ENCODE results near the gene SPTBN1. TPM values are rescaled to one million over a fixed set of nuclear protein-coding genes. Genes with fewer than 3 reads are reported as not detected.

The SPTBN1 gene
- 391 TPM for total RNA-seq
- long read RNA-seq, full-length matches to known transcripts, result 15 of 231 reads
- long read RNA-seq, partial matches to known transcripts, result 187 of 231 reads
- long read RNA-seq, other reads (novel, unspliced or antisense), result 29 of 231 reads

- intact Hi-C loops (cut with DNase I), result loop anchor here (5.0 to 10.0 kb wide), 2 partner anchors 113 to 179 kb away; no protein-coding TSS in a partner anchor
Observed at GRCh38 chr2:54455563-54456361, at the start of gene SPTBN1. Gene SPTBN1 (plus strand): TSS chr2:54456327. CDS start chr2:54526419, 70,092 bp downstream.

GRCh38 chr2:54407693-54408092 is 48.4 kb upstream of the SPTBN1 start:
- DNase-seq, result no peak
- intact Hi-C loops (cut with DNase I), result no loop called here
- no peak for ATAC-seq (ENCODE audit: poor library complexity)

More at GRCh38 chr2:54455563-54456361, at the start of gene SPTBN1:
- ATAC-seq (ENCODE audit: poor library complexity), result peak; percentile 92
- peak; percentile 94 for DNase-seq

- ATAC-seq (ENCODE audit: poor library complexity) (no peak), DNase-seq (no peak)
- intact Hi-C loops (cut with DNase I), result no loop called here
Observed at GRCh38 chr2:54408288-54408687, 47.8 kb upstream of the SPTBN1 start.

GRCh38 chr2:54409752-54410151 is 46.4 kb upstream of the SPTBN1 start:
- intact Hi-C loops (cut with DNase I), result no loop called here
- DNase-seq (no peak), ATAC-seq (ENCODE audit: poor library complexity) (no peak)

- DNase-seq, result no peak
- intact Hi-C loops (cut with DNase I), result no loop called here
- ATAC-seq (ENCODE audit: poor library complexity), result no peak
Observed at GRCh38 chr2:54411801-54412354, 44.2 kb upstream of the SPTBN1 start.

GRCh38 chr2:54416166-54416813 is 39.8 kb upstream of the SPTBN1 start:
- ATAC-seq (ENCODE audit: poor library complexity) (peak; percentile 48), DNase-seq (no peak)
- intact Hi-C loops (cut with DNase I), result no loop called here

GRCh38 chr2:54416938-54417337 is 39.2 kb upstream of the SPTBN1 start:
- ATAC-seq (ENCODE audit: poor library complexity) (no peak), DNase-seq (no peak)
- intact Hi-C loops (cut with DNase I), result no loop called here

GRCh38 chr2:54417577-54417976 is 38.5 kb upstream of the SPTBN1 start:
- DNase-seq, result no peak
- intact Hi-C loops (cut with DNase I), result no loop called here
- ATAC-seq (ENCODE audit: poor library complexity), result no peak

GRCh38 chr2:54419388-54419787 is 36.7 kb upstream of the SPTBN1 start:
- ATAC-seq (ENCODE audit: poor library complexity) (no peak), DNase-seq (no peak)
- intact Hi-C loops (cut with DNase I), result no loop called here

- ATAC-seq (ENCODE audit: poor library complexity), result peak; percentile 35
- DNase-seq, result no peak
- intact Hi-C loops (cut with DNase I), result loop anchor here (10.0 kb wide), 1 partner anchor 55 kb away; no protein-coding TSS in a partner anchor
Observed at GRCh38 chr2:54419855-54420523, 36.1 kb upstream of the SPTBN1 start.

GRCh38 chr2:54420524-54421172 is 35.5 kb upstream of the SPTBN1 start:
- intact Hi-C loops (cut with DNase I), result loop anchor here (10.0 kb wide), 1 partner anchor 56 kb away; no protein-coding TSS in a partner anchor
- DNase-seq (no peak), ATAC-seq (ENCODE audit: poor library complexity) (no peak)

- intact Hi-C loops (cut with DNase I), result loop anchor here (10.0 kb wide), 1 partner anchor 57 kb away; no protein-coding TSS in a partner anchor
- DNase-seq, result no peak
- ATAC-seq (ENCODE audit: poor library complexity), result no peak
Observed at GRCh38 chr2:54422072-54422581, 34.0 kb upstream of the SPTBN1 start.

- peak; percentile 36 for ATAC-seq (ENCODE audit: poor library complexity)
- intact Hi-C loops (cut with DNase I), result loop anchor here (10.0 kb wide), 1 partner anchor 58 kb away; no protein-coding TSS in a partner anchor
- DNase-seq, result no peak
Observed at GRCh38 chr2:54423213-54423612, 32.9 kb upstream of the SPTBN1 start.

- intact Hi-C loops (cut with DNase I), result loop anchor here (10.0 kb wide), 1 partner anchor 60 kb away; no protein-coding TSS in a partner anchor
- ATAC-seq (ENCODE audit: poor library complexity), result no peak
- DNase-seq, result no peak
Observed at GRCh38 chr2:54424555-54425163, 31.5 kb upstream of the SPTBN1 start.

- DNase-seq (no peak), ATAC-seq (ENCODE audit: poor library complexity) (peak; percentile 42)
- intact Hi-C loops (cut with DNase I), result loop anchor here (10.0 kb wide), 1 partner anchor 63 kb away; no protein-coding TSS in a partner anchor
Observed at GRCh38 chr2:54428108-54428831, 27.9 kb upstream of the SPTBN1 start.

- no peak for ATAC-seq (ENCODE audit: poor library complexity)
- DNase-seq, result no peak
- intact Hi-C loops (cut with DNase I), result loop anchor here (10.0 kb wide), 1 partner anchor 64 kb away; no protein-coding TSS in a partner anchor
Observed at GRCh38 chr2:54429054-54429453, 27.1 kb upstream of the SPTBN1 start.
